ENCODE results near the gene ZCCHC7.

DNA sequence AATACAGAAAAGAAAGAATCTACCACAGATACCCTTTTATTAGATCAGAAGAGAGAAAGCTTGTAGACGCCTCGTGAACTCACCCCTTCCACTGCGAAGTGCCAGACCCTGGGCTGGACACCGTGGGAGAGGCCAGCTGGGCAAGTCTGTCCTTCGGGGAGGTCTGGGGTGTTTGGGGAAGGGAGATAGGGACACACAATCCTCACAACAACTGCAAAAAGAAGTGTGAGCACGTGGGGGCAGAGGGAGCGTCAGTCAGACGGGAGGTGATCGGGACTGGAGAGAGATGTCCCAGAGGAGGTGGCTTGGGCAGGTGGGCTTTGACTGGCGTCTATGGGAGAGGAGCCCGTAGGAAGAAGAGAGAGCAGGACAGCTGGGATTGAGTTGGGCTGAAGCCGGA, 274.9 kb downstream of the ZCCHC7 start:
- TF ChIP-seq, protein P1, sequence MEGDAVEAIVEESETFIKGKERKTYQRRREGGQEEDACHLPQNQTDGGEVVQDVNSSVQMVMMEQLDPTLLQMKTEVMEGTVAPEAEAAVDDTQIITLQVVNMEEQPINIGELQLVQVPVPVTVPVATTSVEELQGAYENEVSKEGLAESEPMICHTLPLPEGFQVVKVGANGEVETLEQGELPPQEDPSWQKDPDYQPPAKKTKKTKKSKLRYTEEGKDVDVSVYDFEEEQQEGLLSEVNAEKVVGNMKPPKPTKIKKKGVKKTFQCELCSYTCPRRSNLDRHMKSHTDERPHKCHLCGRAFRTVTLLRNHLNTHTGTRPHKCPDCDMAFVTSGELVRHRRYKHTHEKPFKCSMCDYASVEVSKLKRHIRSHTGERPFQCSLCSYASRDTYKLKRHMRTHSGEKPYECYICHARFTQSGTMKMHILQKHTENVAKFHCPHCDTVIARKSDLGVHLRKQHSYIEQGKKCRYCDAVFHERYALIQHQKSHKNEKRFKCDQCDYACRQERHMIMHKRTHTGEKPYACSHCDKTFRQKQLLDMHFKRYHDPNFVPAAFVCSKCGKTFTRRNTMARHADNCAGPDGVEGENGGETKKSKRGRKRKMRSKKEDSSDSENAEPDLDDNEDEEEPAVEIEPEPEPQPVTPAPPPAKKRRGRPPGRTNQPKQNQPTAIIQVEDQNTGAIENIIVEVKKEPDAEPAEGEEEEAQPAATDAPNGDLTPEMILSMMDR (IDR thresholded peaks at IDR 0.05; ENCODE audit: low read depth, low read length, missing input control), result no peak
- TF ChIP-seq SP1 (IDR thresholded peaks at IDR 0.05), result no peak
- TF ChIP-seq RAD21 (IDR thresholded peaks at IDR 0.05), result no peak
- TF ChIP-seq EGR1 (IDR thresholded peaks at IDR 0.05; ENCODE audit: low read depth in 2 of 2), result no peak
- no peak for TF ChIP-seq RXRA (IDR thresholded peaks at IDR 0.05)
